Measurements from ENCODE around the gene TRPM5. TPM values are rescaled to one million over a fixed set of nuclear protein-coding genes. Genes with fewer than 3 reads are reported as not detected.

The TRPM5 gene
- total RNA-seq, 1 experiment from 2014 or later, result 0.07 TPM

GRCh38 chr11:2447951-2448650, 3.8 kb upstream of the TRPM5 start (continued):
- TF ChIP-seq, protein P1, sequence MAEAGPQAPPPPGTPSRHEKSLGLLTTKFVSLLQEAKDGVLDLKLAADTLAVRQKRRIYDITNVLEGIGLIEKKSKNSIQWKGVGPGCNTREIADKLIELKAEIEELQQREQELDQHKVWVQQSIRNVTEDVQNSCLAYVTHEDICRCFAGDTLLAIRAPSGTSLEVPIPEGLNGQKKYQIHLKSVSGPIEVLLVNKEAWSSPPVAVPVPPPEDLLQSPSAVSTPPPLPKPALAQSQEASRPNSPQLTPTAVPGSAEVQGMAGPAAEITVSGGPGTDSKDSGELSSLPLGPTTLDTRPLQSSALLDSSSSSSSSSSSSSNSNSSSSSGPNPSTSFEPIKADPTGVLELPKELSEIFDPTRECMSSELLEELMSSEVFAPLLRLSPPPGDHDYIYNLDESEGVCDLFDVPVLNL (CRISPR knock-in tag; IDR thresholded peaks at IDR 0.05; ENCODE audit: borderline replicate concordance, low read depth), result no peak
- TF ChIP-seq MYBL2 (CRISPR knock-in tag; IDR thresholded peaks at IDR 0.05) (no peak), IRF1 (CRISPR knock-in tag; IDR thresholded peaks at IDR 0.05) (no peak), ZNF671 (CRISPR knock-in tag; IDR thresholded peaks at IDR 0.05) (no peak), OVOL2 (CRISPR knock-in tag; IDR thresholded peaks at IDR 0.05; ENCODE audit: borderline replicate concordance) (no peak)
- TF ChIP-seq, protein P2, sequence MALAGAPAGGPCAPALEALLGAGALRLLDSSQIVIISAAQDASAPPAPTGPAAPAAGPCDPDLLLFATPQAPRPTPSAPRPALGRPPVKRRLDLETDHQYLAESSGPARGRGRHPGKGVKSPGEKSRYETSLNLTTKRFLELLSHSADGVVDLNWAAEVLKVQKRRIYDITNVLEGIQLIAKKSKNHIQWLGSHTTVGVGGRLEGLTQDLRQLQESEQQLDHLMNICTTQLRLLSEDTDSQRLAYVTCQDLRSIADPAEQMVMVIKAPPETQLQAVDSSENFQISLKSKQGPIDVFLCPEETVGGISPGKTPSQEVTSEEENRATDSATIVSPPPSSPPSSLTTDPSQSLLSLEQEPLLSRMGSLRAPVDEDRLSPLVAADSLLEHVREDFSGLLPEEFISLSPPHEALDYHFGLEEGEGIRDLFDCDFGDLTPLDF (CRISPR knock-in tag; IDR thresholded peaks at IDR 0.05), result no peak
- TF ChIP-seq, protein P3, sequence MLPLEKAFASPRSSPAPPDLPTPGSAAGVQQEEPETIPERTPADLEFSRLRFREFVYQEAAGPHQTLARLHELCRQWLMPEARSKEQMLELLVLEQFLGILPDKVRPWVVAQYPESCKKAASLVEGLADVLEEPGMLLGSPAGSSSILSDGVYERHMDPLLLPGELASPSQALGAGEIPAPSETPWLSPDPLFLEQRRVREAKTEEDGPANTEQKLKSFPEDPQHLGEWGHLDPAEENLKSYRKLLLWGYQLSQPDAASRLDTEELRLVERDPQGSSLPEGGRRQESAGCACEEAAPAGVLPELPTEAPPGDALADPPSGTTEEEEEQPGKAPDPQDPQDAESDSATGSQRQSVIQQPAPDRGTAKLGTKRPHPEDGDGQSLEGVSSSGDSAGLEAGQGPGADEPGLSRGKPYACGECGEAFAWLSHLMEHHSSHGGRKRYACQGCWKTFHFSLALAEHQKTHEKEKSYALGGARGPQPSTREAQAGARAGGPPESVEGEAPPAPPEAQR (CRISPR knock-in tag; IDR thresholded peaks at IDR 0.05), result no peak

DNA sequence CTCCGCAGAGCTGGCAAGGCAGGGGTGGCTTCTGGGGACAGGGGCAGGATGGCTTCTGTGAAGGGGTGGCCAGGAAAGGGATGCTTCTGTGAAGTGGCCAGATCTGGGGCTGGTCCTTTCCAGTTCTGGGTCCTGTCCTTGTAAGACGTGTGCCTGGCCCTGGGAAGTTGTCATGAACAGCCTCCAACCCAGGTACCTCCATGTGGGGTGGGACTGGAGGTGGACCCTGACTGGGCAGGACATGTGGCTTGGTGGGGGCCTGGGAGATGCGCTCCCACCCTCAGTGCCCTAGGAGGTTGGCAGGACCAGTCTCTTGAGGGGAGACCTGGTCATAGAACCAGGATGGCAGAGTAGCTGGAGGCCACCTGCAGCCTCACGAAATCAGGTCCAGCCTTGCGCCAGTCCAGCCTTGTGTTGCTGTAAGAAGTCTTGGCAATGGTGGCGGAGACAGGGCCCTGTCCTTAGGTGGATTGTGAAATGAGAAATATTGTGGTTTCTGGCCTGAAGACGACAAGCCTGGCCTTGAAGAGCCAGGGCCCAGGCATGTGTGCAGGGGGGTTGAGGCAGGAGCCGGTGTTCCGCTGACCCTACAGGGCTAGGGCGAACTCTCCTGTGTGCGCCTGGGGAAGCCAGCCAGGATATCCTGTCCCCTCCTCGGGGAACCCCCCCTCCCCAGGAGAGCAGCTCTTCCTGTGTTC, 3.1 kb upstream of the TRPM5 start:
- ATAC-seq (no peak), DNase-seq (ENCODE audit: low spot score) (no peak)
- CTCF ChIA-PET, result no interaction called here
- Mint-ChIP-seq H3K9me3 (no peaks in the 10 kb centered on the region), H3K36me3 (no peaks in the 10 kb centered on the region), H3K27me3 (ENCODE audit: low read depth) (peaks cover 85% of the 10 kb centered on the region), H3K4me3 (no peak overlapping the region), H3K4me1 (peaks cover 3% of the 10 kb centered on the region), H3K27ac (no peak overlapping the region)
- POLR2A ChIA-PET, result no interaction called here
- TF ChIP-seq IRF1 (CRISPR knock-in tag; IDR thresholded peaks at IDR 0.05) (no peak), NFE2L1 (CRISPR knock-in tag; IDR thresholded peaks at IDR 0.05) (no peak), NR1H2 (CRISPR knock-in tag; IDR thresholded peaks at IDR 0.05) (no peak), HMGA2 (CRISPR knock-in tag; IDR thresholded peaks at IDR 0.05) (no peak), AFF4 (CRISPR knock-in tag; IDR thresholded peaks at IDR 0.05; ENCODE audit: borderline replicate concordance) (no peak), MAX (CRISPR knock-in tag; IDR thresholded peaks at IDR 0.05) (no peak), PRDM15 (CRISPR knock-in tag; IDR thresholded peaks at IDR 0.05) (no peak), IRF2 (CRISPR knock-in tag; IDR thresholded peaks at IDR 0.05; ENCODE audit: borderline replicate concordance, low read depth) (no peak), SMAD4 (CRISPR knock-in tag; IDR thresholded peaks at IDR 0.05) (no peak), RORB (CRISPR knock-in tag; IDR thresholded peaks at IDR 0.05) (no peak)
- TF ChIP-seq, protein P3 (CRISPR knock-in tag; IDR thresholded peaks at IDR 0.05), result no peak

All from WTC11 (cell line).